ENCODE results near the gene RNF149.
A peak's percentile ranks its signal among the peaks of the same experiment; 100 is the strongest.

Gene RNF149

GRCh38 chr2:101263377-101263800 is 45.1 kb downstream of the RNF149 start:
- H3K4me3 ChIP-seq (ENCODE audit: low read depth, low read length) = no peak overlapping the region
- TF ChIP-seq CTCF (IDR thresholded peaks at IDR 0.05; ENCODE audit: insufficient read depth, low read depth, low read length, missing control alignments) = no peak
- DNase-seq (ENCODE audit: low read depth) = no peak

- TF ChIP-seq CTCF (IDR thresholded peaks at IDR 0.05; ENCODE audit: insufficient read depth, low read depth, low read length, missing control alignments) = no peak
- no peak for DNase-seq (ENCODE audit: low read depth)
- no peak overlapping the region for H3K4me3 ChIP-seq (ENCODE audit: low read depth, low read length)
Measured at GRCh38 chr2:101262142-101262541, 46.4 kb downstream of the RNF149 start.

GRCh38 chr2:101258804-101259203 is 49.7 kb downstream of the RNF149 start:
- no peak for TF ChIP-seq CTCF (IDR thresholded peaks at IDR 0.05; ENCODE audit: insufficient read depth, low read depth, low read length, missing control alignments)
- DNase-seq (ENCODE audit: low read depth) = no peak

GRCh38 chr2:101256316-101256715 is 52.2 kb downstream of the RNF149 start:
- no peak for TF ChIP-seq CTCF (IDR thresholded peaks at IDR 0.05; ENCODE audit: insufficient read depth, low read depth, low read length, missing control alignments)
- no peak overlapping the region for H3K4me3 ChIP-seq (ENCODE audit: low read depth, low read length)
- DNase-seq (ENCODE audit: low read depth) = no peak

More at GRCh38 chr2:101258804-101259203, 49.7 kb downstream of the RNF149 start:
- no peak overlapping the region for H3K4me3 ChIP-seq (ENCODE audit: low read depth, low read length)

GRCh38 chr2:101255501-101255900 is 53.0 kb downstream of the RNF149 start:
- no peak for DNase-seq (ENCODE audit: low read depth)
- H3K4me3 ChIP-seq (ENCODE audit: low read depth, low read length) = no peak overlapping the region
- TF ChIP-seq CTCF (IDR thresholded peaks at IDR 0.05; ENCODE audit: insufficient read depth, low read depth, low read length, missing control alignments) = no peak

- TF ChIP-seq CTCF (IDR thresholded peaks at IDR 0.05; ENCODE audit: insufficient read depth, low read depth, low read length, missing control alignments) = no peak
- peak overlapping the region; percentile 86 for H3K4me3 ChIP-seq (ENCODE audit: low read depth, low read length)
- DNase-seq (ENCODE audit: low read depth) = peak; percentile 33
Measured at GRCh38 chr2:101253703-101254450, 54.6 kb downstream of the RNF149 start.

Measured in GM12865 (cell line).